ENCODE results near the gene SLC22A7.

- TF ChIP-seq CTCF (conservative IDR thresholded peaks at IDR 0.05; ENCODE audit: low read depth in 2 of 2) (no peak), REST (IDR thresholded peaks at IDR 0.05; ENCODE audit: unreplicated experiment) (no peak), POLR2AphosphoS5 (IDR thresholded peaks at IDR 0.05; ENCODE audit: low read depth) (no peak), EZH2 (IDR thresholded peaks at IDR 0.05; ENCODE audit: low read depth, unreplicated experiment) (no peak), CREB1 (CRISPR knock-in tag; IDR thresholded peaks at IDR 0.05; ENCODE audit: low read depth) (no peak), EZH2phosphoT487 (IDR thresholded peaks at IDR 0.05; ENCODE audit: unreplicated experiment) (no peak)
Observed at GRCh38 chr6:43257367-43258145, 40.5 kb upstream of the SLC22A7 start.
